BE2C (cell line): ENCODE measurements around the gene PHTF2.

Experiments used
- DNase-seq: peaks from one replicate; pipeline ENCODE4 v3.0.0-alpha.2; 2020
- H3K27me3 ChIP-seq: fragments of 250-450 bp; sonication (Bioruptor Pico); 2 replicates; pipeline ENCODE4 v1.5.1; 2020; ENCODE audit warnings: mild to moderate bottlenecking
- H3K36me3 ChIP-seq: fragments of 250-450 bp; sonication (Bioruptor Pico); 2 replicates; pipeline ENCODE4 v1.5.1; 2020; ENCODE audit warnings: mild to moderate bottlenecking
- H3K4me1 ChIP-seq: fragments of 250-450 bp; sonication (Bioruptor Pico); 2 replicates; pipeline ENCODE4 v1.5.1; 2020
- H3K4me3 ChIP-seq: 2 replicates; pipeline ENCODE4 v1.5.1; 2011; ENCODE audit warnings: low read depth, low read length
- H3K9me3 ChIP-seq: fragments of 250-450 bp; sonication (Bioruptor Pico); 2 replicates; pipeline ENCODE4 v1.5.1; 2020
- CTCF ChIP-seq: IDR thresholded peaks from 2 replicates; pipeline ENCODE4 v1.5.1; 2012; ENCODE audit warnings: mild to moderate bottlenecking, low read depth, low read length

PHTF2 gene

DNA sequence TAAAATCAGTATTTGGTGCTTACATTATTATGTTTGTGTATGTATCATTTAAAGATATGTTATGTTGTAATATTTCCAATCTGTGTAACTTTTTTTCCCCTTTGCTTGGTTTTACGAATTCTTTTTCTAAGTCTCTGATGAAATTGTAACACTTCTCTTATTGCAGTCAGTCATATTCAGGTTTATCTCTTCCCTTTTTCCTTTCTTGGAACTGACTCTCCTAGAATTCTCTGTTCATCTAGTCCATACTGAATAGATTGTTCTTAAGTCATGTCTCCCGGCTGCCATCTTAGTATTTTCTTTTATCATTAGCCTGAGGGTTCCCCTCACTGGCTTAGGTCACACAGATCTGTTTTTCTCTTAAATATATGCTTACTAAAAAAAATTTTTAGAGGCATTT is 44.6 kb downstream of the PHTF2 start:
- no peak for TF ChIP-seq CTCF
- H3K36me3 ChIP-seq = no peaks in the 10 kb centered on the region
- no peaks in the 10 kb centered on the region; the same call in 1 of the 2 replicates for H3K4me1 ChIP-seq

GRCh38 chr7:77846317-77847092 is 47.9 kb downstream of the PHTF2 start:
- Histone ChIP-seq H3K36me3 (no peaks in the 10 kb centered on the region), H3K9me3 (no peaks in the 10 kb centered on the region), H3K27me3 (no peaks in the 10 kb centered on the region), H3K4me1 (no peaks in the 10 kb centered on the region; the same call in 1 of the 2 replicates), H3K4me3 (no peak overlapping the region)
- TF ChIP-seq CTCF = no peak
- no peak for DNase-seq

More for the DNA sequence above, 44.6 kb downstream of the PHTF2 start:
- no peaks in the 10 kb centered on the region for H3K9me3 ChIP-seq
- H3K27me3 ChIP-seq = no peaks in the 10 kb centered on the region
- no peak for DNase-seq
- no peak overlapping the region for H3K4me3 ChIP-seq

DNA sequence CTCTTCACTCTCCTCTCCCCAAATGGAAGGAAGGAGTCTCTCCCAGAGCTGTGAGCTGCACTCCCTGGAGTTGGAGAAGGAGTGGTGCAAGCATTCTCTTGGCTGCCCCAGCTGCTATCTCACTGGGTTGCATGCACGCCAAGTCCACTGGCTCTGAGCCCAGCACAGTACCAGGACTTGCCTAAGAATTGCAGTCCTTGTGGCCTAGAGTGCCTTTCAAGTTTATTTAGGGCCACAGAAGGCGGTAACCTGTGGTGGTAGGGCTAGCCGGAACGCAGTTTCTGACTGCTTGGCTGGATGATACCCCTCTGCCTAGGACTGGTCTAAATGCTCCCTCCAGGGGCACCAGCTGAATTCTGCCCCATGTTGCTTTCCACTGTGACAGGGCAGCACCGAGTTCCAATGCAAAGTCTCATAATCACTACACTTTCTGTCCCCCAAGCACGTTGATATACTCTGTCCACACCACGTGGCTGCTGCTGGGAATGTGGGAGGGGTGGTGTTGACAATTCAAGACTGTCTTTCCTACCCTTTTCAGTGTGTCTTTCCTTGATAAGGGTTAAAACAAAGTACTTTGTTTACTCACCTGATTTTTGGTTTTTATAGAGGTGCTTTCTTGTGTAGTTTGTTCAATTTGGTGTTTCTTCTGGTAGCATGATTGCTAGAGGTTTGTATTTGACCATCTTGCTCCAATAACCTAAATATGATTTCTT is 57.0 kb downstream of the PHTF2 start:
- Histone ChIP-seq H3K27me3 (no peaks in the 10 kb centered on the region), H3K4me3 (no peak overlapping the region), H3K9me3 (no peaks in the 10 kb centered on the region), H3K4me1 (no peaks in the 10 kb centered on the region), H3K36me3 (no peaks in the 10 kb centered on the region)
- TF ChIP-seq CTCF = no peak
- no peak for DNase-seq

DNA sequence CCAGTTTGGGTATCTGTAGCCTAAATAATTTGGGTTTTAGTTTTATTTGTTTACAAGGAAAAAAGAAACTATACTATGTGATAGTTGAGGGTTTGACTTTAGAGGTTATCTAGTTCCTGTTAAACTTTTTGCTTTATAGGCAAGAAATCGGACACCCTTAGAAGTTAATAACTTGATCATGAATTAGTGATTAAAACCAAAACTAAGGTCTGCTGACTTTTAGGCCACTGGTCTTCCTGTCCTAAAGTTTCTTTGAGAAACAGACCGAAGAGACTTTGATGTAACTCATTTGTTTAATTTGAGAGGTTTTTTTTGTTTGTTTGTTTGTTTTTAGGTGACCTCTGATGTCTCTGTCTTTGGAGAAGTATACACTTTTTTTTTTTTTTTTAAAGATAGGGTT is 59.7 kb downstream of the PHTF2 start:
- Histone ChIP-seq H3K4me1 (no peaks in the 10 kb centered on the region), H3K4me3 (no peak overlapping the region), H3K9me3 (no peaks in the 10 kb centered on the region), H3K36me3 (no peaks in the 10 kb centered on the region), H3K27me3 (no peaks in the 10 kb centered on the region)
- DNase-seq = no peak
- no peak for TF ChIP-seq CTCF

GRCh38 chr7:77859343-77859742 is 60.8 kb downstream of the PHTF2 start:
- Histone ChIP-seq H3K4me3 (no peak overlapping the region), H3K36me3 (no peaks in the 10 kb centered on the region), H3K9me3 (no peaks in the 10 kb centered on the region), H3K27me3 (no peaks in the 10 kb centered on the region), H3K4me1 (no peaks in the 10 kb centered on the region)
- no peak for DNase-seq
- no peak for TF ChIP-seq CTCF

GRCh38 chr7:77862691-77863090 is 64.1 kb downstream of the PHTF2 start:
- Histone ChIP-seq H3K9me3 (no peaks in the 10 kb centered on the region), H3K27me3 (no peaks in the 10 kb centered on the region), H3K4me3 (no peak overlapping the region), H3K36me3 (no peaks in the 10 kb centered on the region), H3K4me1 (peaks cover 4% of the 10 kb centered on the region)
- no peak for DNase-seq
- no peak for TF ChIP-seq CTCF
